IMR-90 (cell line): ENCODE measurements around the gene OR6J1. TPM values are rescaled to one million over a fixed set of nuclear protein-coding genes. Genes with fewer than 3 reads are reported as not detected.

ENCODE experiments used
- ATAC-seq: fragments of 200-7000 bp; cut with Tn5 transposase; 2 replicates; pipeline ENCODE4 v1.9.1; 2020; ENCODE audit warnings: low read depth, mild to moderate bottlenecking, moderate library complexity
- BruUV-seq: library from RNA; stranded (reverse); fragments of 400-500 nt; replicated peaks from 2 replicates; lab custom pipeline; 2021; lab: Mats Ljungman, UMichigan
- CTCF ChIA-PET: fragments of 300-600 bp; formaldehyde crosslinking; extraction: SDS; loops from one replicate; lab custom pipeline; 2021; ENCODE audit warnings: antibody characterized with exemption; lab: Yijun Ruan, JAX
- POLR2A ChIA-PET: fragments of 300-600 bp; sonication (Branson Sonifier 250); formaldehyde crosslinking; loops from one replicate; lab custom pipeline; 2022; ENCODE audit warnings: antibody characterized with exemption; ENCODE audit not compliant: unreplicated experiment; lab: Charles Lee
- DNase-seq: peaks from one replicate; pipeline ENCODE4 v3.0.0; 2013
- H2AFZ ChIP-seq: replicated peaks from 2 replicates; pipeline ENCODE3; 2013; ENCODE audit warnings: low read length, mild to moderate bottlenecking; ENCODE audit not compliant: poor library complexity
- H2AK5ac ChIP-seq: 2 replicates; pipeline ENCODE4 v1.6.1; 2013; ENCODE audit warnings: low read depth, low read length, inconsistent platforms
- H2AK9ac ChIP-seq: replicated peaks from 2 replicates; pipeline ENCODE3; 2013; ENCODE audit warnings: mild to moderate bottlenecking, low read depth, low read length, moderate library complexity; ENCODE audit not compliant: poor library complexity
- H2BK120ac ChIP-seq: 2 replicates; pipeline ENCODE4 v1.6.1; 2013; ENCODE audit warnings: low read depth, low read length, inconsistent platforms
- H2BK15ac ChIP-seq: 3 replicates; pipeline ENCODE4 v1.6.1; 2013; ENCODE audit warnings: low read depth, low read length, inconsistent platforms
- H2BK20ac ChIP-seq: 2 replicates; pipeline ENCODE4 v1.6.1; 2013; ENCODE audit warnings: low read depth, mild to moderate bottlenecking, inconsistent platforms, low read length, moderate library complexity
- H2BK5ac ChIP-seq: 2 replicates; pipeline ENCODE4 v1.6.1; 2013; ENCODE audit warnings: mild to moderate bottlenecking, low read depth, low read length, inconsistent platforms; ENCODE audit not compliant: poor library complexity, severe bottlenecking
- H3K14ac ChIP-seq: replicated peaks from 2 replicates; pipeline ENCODE4 v1.6.1; 2013; ENCODE audit warnings: low read depth, low read length, inconsistent platforms
- H3K18ac ChIP-seq: 2 replicates; pipeline ENCODE4 v1.6.1; 2013; ENCODE audit warnings: low read depth, low read length, control low read depth
- H3K23ac ChIP-seq: 2 replicates; pipeline ENCODE4 v1.6.1; 2013; ENCODE audit warnings: low read depth, low read length, inconsistent platforms
- H3K27ac ChIP-seq: 2 replicates; pipeline ENCODE4 v1.5.1; 2013; ENCODE audit warnings: mild to moderate bottlenecking, control low read depth, low read length; ENCODE audit not compliant: insufficient read depth
- H3K27me3 ChIP-seq: 2 replicates; pipeline ENCODE4 v1.6.1; 2013; ENCODE audit warnings: low read length; ENCODE audit not compliant: control insufficient read depth, insufficient read depth
- H3K36me3 ChIP-seq: 2 replicates; pipeline ENCODE4 v1.6.1; 2013; ENCODE audit warnings: low read length, mixed read lengths; ENCODE audit not compliant: control insufficient read depth, insufficient read depth
- H3K4ac ChIP-seq: 2 replicates; pipeline ENCODE4 v1.6.1; 2013; ENCODE audit warnings: low read depth, low read length, inconsistent platforms
- H3K4me1 ChIP-seq: 2 replicates; pipeline ENCODE4 v1.6.1; 2013; ENCODE audit warnings: low read length, mixed read lengths; ENCODE audit not compliant: control insufficient read depth, insufficient read depth
- H3K4me2 ChIP-seq: 2 replicates; pipeline ENCODE4 v1.6.1; 2013; ENCODE audit warnings: low read depth, mild to moderate bottlenecking, control low read depth, low read length, moderate library complexity
- H3K4me3 ChIP-seq: 2 replicates; pipeline ENCODE4 v1.5.1; 2013; ENCODE audit warnings: low read depth, mild to moderate bottlenecking, control low read depth, low read length, moderate library complexity; ENCODE audit not compliant: insufficient read depth
- H3K56ac ChIP-seq: 2 replicates; pipeline ENCODE4 v1.6.1; 2013; ENCODE audit warnings: low read length, inconsistent platforms; ENCODE audit not compliant: insufficient read depth; ENCODE audit errors: extremely low read depth
- H3K79me1 ChIP-seq, 2 experiments: 2 replicates each; pipeline ENCODE4 v1.6.1; 2013; ENCODE audit warnings: low read length in 2 of 2, inconsistent platforms in 1 of 2, low read depth in 1 of 2
- H3K9ac ChIP-seq: 2 replicates; pipeline ENCODE4 v1.6.1; 2013; ENCODE audit warnings: low read depth, low read length, control low read depth
- H3K9me1 ChIP-seq: 2 replicates; pipeline ENCODE4 v1.6.1; 2013; ENCODE audit warnings: low read length, inconsistent platforms; ENCODE audit not compliant: insufficient read depth
- H3K9me3 ChIP-seq: 2 replicates; pipeline ENCODE4 v1.6.1; 2013; ENCODE audit warnings: low read length; ENCODE audit not compliant: control insufficient read depth, insufficient read depth
- H4K20me1 ChIP-seq: 2 replicates; pipeline ENCODE4 v1.6.1; 2013; ENCODE audit warnings: low read length, inconsistent platforms; ENCODE audit not compliant: insufficient read depth
- H4K5ac ChIP-seq: 2 replicates; pipeline ENCODE4 v1.6.1; 2013; ENCODE audit warnings: mild to moderate bottlenecking, low read depth, low read length, control low read depth
- H4K8ac ChIP-seq, 2 experiments: 2 replicates each; pipeline ENCODE4 v1.6.1; 2013; ENCODE audit warnings: low read depth in 2 of 2, low read length in 2 of 2, control low read depth in 1 of 2, inconsistent platforms in 1 of 2
- H4K91ac ChIP-seq: 2 replicates; pipeline ENCODE4 v1.6.1; 2013; ENCODE audit warnings: low read depth, low read length, inconsistent platforms; ENCODE audit not compliant: insufficient read depth
- CEBPB ChIP-seq: IDR thresholded peaks from 2 replicates; pipeline ENCODE4 v1.6.1; 2012; ENCODE audit warnings: low read depth, low read length, improper control_type of control experiment
- RCOR1 ChIP-seq: IDR thresholded peaks from 2 replicates; pipeline ENCODE4 v1.6.1; 2012; ENCODE audit warnings: mild to moderate bottlenecking, low read length, improper control_type of control experiment; ENCODE audit not compliant: insufficient replicate concordance
- SMC3 ChIP-seq: fragments of 150-350 bp; IDR thresholded peaks from 2 replicates; pipeline ENCODE4 v1.6.1; 2016; ENCODE audit warnings: low read depth, mild to moderate bottlenecking, antibody characterized with exemption, low read length, moderate library complexity
- WGBS, 2 experiments: methylation state at CpG; one replicate each; pipeline versions ENCODE4 v1.1.5 to v1.1.7; 2013; ENCODE audit warnings: missing lambda C conversion rate in 2 of 2; ENCODE audit not compliant: insufficient read length in 1 of 2; ENCODE audit errors: extremely low coverage in 2 of 2; 5-methylcytosine and 5-hydroxymethylcytosine counted together
- dilution Hi-C: fragments of 300-500 bp; cut with HindIII; formaldehyde crosslinking; loops from one replicate; pipeline ENCODE4 v1.14.3; 2018; ENCODE audit warnings: low sequenced_read_pairs; ENCODE audit not compliant: unreplicated experiment
- in situ Hi-C: fragments of 300-500 bp; cut with MboI; formaldehyde crosslinking; loops from 3 replicates; pipeline ENCODE4 v1.14.3; 2019; ENCODE audit warnings: low sequenced_read_pairs, inconsistent platforms, mixed read lengths
- intact Hi-C: fragments of 100-400 bp; cut with micrococcal nuclease; formaldehyde crosslinking; loops from 2 replicates; pipeline ENCODE4 v1.10.0; 2022
- polyA plus RNA-seq, 3 experiments: library from polyadenylated mRNA; depleted of rRNA; stranded (reverse); fragments of >200 nt; gene quantifications; 2 replicates each; pipeline ENCODE4 v1.2.3, GENCODE V29; 2012; ENCODE audit warnings: low replicate concordance in 1 of 3
- total RNA-seq: library from RNA; depleted of rRNA; stranded (reverse); fragments of >200 nt; gene quantifications from 2 replicates; pipeline ENCODE4 v1.2.3, GENCODE V29; 2012
- TF ChIP-seq, protein P1 (sequence below): conservative IDR thresholded peaks from 2 replicates; pipeline ENCODE4 v1.5.1; 2012; ENCODE audit warnings: mild to moderate bottlenecking, low read depth, low read length, improper control_type of control experiment

OR6J1 gene
- total and polyA plus RNA-seq, 2 of the 4 experiments (the other 2 are of a cell fraction) = not detected

DNA sequence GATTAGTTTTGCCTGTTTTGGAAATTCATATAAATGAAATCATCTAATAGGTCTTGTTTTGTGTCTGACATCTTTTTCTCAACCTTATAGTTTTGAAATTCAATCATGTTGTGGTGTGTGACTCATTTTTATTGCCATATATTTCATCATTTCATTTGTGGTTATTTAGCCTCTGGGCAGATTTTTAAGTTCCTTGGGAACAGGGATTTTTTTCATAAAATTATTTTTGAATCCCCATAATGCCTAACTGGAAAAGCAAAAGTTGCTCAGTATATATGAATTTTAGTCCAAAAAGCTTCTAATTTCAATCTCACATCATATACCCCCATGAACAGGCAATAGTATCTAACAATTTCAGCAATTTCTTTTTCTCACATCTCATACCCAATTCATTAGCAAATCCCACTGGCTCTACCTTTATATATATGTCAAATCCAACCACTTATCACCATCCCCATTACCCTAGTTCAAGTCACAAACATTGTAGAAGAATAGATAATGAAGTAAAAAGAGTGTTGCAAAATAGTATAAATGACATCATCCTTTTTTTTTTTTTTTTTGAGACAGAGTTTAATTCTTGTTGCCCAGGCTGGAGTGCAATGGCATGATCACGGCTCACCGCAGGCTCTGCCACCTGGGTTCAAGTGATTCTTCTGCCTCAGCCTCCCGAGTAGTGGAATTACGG, 2.6 kb upstream of the OR6J1 start (continued):
- no peak for TF ChIP-seq SMC3

DNA sequence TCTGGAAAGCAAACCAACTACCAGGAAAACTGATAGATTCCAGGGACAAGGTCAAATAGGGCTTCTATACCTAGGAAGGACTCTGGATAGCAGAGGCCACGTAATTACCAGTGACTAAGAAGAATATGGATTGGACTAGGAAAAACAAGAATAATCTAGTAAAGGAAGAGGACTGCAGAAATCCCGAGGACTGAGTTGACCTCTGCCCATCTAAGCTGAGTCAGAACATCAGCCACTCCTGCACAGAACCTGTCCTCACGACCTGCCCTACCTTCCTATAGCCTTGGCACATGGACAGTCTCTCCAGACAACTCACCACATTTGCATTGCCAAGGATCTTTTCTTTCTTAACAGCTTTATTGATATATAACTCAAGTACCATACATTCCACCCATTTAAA, 2.3 kb downstream of the OR6J1 start:
- TF ChIP-seq, protein P1, sequence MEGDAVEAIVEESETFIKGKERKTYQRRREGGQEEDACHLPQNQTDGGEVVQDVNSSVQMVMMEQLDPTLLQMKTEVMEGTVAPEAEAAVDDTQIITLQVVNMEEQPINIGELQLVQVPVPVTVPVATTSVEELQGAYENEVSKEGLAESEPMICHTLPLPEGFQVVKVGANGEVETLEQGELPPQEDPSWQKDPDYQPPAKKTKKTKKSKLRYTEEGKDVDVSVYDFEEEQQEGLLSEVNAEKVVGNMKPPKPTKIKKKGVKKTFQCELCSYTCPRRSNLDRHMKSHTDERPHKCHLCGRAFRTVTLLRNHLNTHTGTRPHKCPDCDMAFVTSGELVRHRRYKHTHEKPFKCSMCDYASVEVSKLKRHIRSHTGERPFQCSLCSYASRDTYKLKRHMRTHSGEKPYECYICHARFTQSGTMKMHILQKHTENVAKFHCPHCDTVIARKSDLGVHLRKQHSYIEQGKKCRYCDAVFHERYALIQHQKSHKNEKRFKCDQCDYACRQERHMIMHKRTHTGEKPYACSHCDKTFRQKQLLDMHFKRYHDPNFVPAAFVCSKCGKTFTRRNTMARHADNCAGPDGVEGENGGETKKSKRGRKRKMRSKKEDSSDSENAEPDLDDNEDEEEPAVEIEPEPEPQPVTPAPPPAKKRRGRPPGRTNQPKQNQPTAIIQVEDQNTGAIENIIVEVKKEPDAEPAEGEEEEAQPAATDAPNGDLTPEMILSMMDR = no peak
- TF ChIP-seq CEBPB (no peak), RCOR1 (no peak)
- no peak overlapping the region for H3K4ac ChIP-seq
- in situ Hi-C loops (no loop called here), intact Hi-C loops (no loop called here), dilution Hi-C loops (no loop called here)
- H2AFZ ChIP-seq = no peak overlapping the region
- H2BK20ac ChIP-seq = no peak overlapping the region
- H3K36me3 ChIP-seq = no peaks in the 10 kb centered on the region
- no peak overlapping the region for H3K18ac ChIP-seq
- no peak overlapping the region for H3K14ac ChIP-seq
- ATAC-seq (no peak), DNase-seq (no peak)
- no peak overlapping the region for H3K9ac ChIP-seq
- H2BK15ac ChIP-seq = no peak overlapping the region
- no peak overlapping the region for H2BK5ac ChIP-seq
- H3K56ac ChIP-seq = no peak overlapping the region
- H3K9me1 ChIP-seq = no peaks in the 10 kb centered on the region
- no peaks in the 10 kb centered on the region for H3K79me1 ChIP-seq
- H2AK9ac ChIP-seq = no peak overlapping the region
- no peaks in the 10 kb centered on the region for H3K9me3 ChIP-seq
- H4K91ac ChIP-seq = no peak overlapping the region
- peaks cover 2% of the 10 kb centered on the region; the same call in 1 of the 2 replicates for H3K4me1 ChIP-seq
- H2BK120ac ChIP-seq = no peak overlapping the region
- BruUV-seq = no TSS peak
- WGBS, 2 experiments = 25% methylated on average over 1 of the region's 3 CpGs; no CpG with 5 or more reads in 1 of the 2 experiments
- no peak overlapping the region for H3K4me2 ChIP-seq
- POLR2A ChIA-PET = interaction anchor here (0.6 kb wide), 1 partner anchor 42 kb away, joined by 4 read pairs; no protein-coding TSS in a partner anchor
- no peak overlapping the region for H4K8ac ChIP-seq
- H3K27me3 ChIP-seq = peaks cover 7% of the 10 kb centered on the region
- H2AK5ac ChIP-seq = no peak overlapping the region
- CTCF ChIA-PET = interaction anchor here (0.9 kb wide), 2 partner anchors 11 to 16 kb away, joined by 3 to 4 read pairs; no protein-coding TSS in a partner anchor
- no peak overlapping the region for H4K5ac ChIP-seq
- H4K20me1 ChIP-seq = no peaks in the 10 kb centered on the region
- no peak overlapping the region for H3K4me3 ChIP-seq
- H3K23ac ChIP-seq = no peak overlapping the region
- H3K27ac ChIP-seq = no peak overlapping the region
